WERI-Rb-1 (cell line): ENCODE measurements around the gene ALDH1A1.

Source experiments
- DNase-seq: peaks from one replicate; pipeline ENCODE4 v3.0.0-alpha.2; 2020
- H3K27ac ChIP-seq: fragments of 250-450 bp; sonication (Bioruptor Pico); 2 replicates; pipeline ENCODE4 v1.5.1; 2020; ENCODE audit warnings: mild to moderate bottlenecking, moderate library complexity
- H3K27me3 ChIP-seq: fragments of 250-450 bp; sonication (Bioruptor Pico); 2 replicates; pipeline ENCODE4 v1.5.1; 2021; ENCODE audit warnings: mild to moderate bottlenecking, low read depth, moderate library complexity; ENCODE audit not compliant: insufficient read depth, severe bottlenecking
- H3K36me3 ChIP-seq: fragments of 250-450 bp; sonication (Bioruptor Pico); 2 replicates; pipeline ENCODE4 v1.5.1; 2020; ENCODE audit warnings: mild to moderate bottlenecking, moderate library complexity
- H3K4me3 ChIP-seq: 2 replicates; pipeline ENCODE4 v1.5.1; 2011; ENCODE audit warnings: low read depth, mild to moderate bottlenecking, control low read depth, low read length
- H3K9me3 ChIP-seq: fragments of 250-450 bp; sonication (Bioruptor Pico); 2 replicates; pipeline ENCODE4 v1.5.1; 2021; ENCODE audit warnings: mild to moderate bottlenecking, moderate library complexity; ENCODE audit not compliant: severe bottlenecking
- TF ChIP-seq, protein P1 (sequence below): IDR thresholded peaks from 2 replicates; pipeline ENCODE4 v1.5.1; 2011; ENCODE audit warnings: low read depth, mild to moderate bottlenecking, control low read depth, inconsistent platforms, low read length

The ALDH1A1 gene

DNA sequence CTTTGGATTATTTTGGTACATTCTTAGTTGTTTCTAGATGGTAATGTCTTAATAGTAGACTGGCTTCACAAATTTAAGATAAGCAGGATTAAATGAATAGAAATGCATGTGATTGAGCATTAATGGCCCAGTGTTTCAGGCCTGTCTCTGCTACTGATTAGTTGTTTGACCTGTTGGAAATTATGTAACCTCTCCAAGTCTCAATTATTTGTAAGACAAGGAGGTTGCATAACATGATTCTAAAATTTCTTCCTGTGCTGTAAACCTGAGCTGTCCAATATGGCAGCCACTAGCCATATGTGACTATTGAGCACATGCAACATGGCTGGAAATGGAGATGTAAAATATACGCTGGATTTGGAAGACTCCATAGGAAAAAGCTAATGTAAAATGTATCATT is 97.5 kb downstream of the ALDH1A1 start:
- Histone ChIP-seq H3K27ac (no peak overlapping the region), H3K4me3 (no peak overlapping the region), H3K27me3 (no peaks in the 10 kb centered on the region), H3K36me3 (no peaks in the 10 kb centered on the region), H3K9me3 (no peaks in the 10 kb centered on the region)
- TF ChIP-seq, protein P1, sequence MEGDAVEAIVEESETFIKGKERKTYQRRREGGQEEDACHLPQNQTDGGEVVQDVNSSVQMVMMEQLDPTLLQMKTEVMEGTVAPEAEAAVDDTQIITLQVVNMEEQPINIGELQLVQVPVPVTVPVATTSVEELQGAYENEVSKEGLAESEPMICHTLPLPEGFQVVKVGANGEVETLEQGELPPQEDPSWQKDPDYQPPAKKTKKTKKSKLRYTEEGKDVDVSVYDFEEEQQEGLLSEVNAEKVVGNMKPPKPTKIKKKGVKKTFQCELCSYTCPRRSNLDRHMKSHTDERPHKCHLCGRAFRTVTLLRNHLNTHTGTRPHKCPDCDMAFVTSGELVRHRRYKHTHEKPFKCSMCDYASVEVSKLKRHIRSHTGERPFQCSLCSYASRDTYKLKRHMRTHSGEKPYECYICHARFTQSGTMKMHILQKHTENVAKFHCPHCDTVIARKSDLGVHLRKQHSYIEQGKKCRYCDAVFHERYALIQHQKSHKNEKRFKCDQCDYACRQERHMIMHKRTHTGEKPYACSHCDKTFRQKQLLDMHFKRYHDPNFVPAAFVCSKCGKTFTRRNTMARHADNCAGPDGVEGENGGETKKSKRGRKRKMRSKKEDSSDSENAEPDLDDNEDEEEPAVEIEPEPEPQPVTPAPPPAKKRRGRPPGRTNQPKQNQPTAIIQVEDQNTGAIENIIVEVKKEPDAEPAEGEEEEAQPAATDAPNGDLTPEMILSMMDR = no peak
- no peak for DNase-seq
